MCF 10A (cell line): ENCODE results near the gene RASD1. TPM values are rescaled to one million over a fixed set of nuclear protein-coding genes. Genes with fewer than 3 reads are reported as not detected.

Source experiments
- BruUV-seq: library from RNA; stranded (reverse); fragments of 400-500 nt; replicated peaks from 2 replicates; lab custom pipeline; 2021; lab: Mats Ljungman, UMichigan
- CTCF ChIA-PET: fragments of 300-600 bp; sonication (Branson Sonifier 250); formaldehyde crosslinking; extraction: SDS; loops from one replicate; lab custom pipeline; 2021; ENCODE audit warnings: antibody characterized with exemption, inconsistent platforms; lab: Yijun Ruan, JAX
- POLR2A ChIA-PET: fragments of 300-600, 350-650 bp; sonication (Branson Sonifier 250); formaldehyde crosslinking; extraction: SDS; loops from one replicate; lab custom pipeline; 2020; ENCODE audit warnings: antibody characterized with exemption, inconsistent platforms; lab: Yijun Ruan, JAX
- DNase-seq: peaks from one replicate; pipeline ENCODE4 v3.0.0-alpha.2; 2018; ENCODE audit not compliant: unreplicated experiment
- H3K27ac Mint-ChIP-seq: one replicate; pipeline ENCODE4 v1.8.0; 2022; ENCODE audit warnings: mild to moderate bottlenecking, low read depth, mixed read lengths; ENCODE audit not compliant: unreplicated experiment
- H3K27me3 Mint-ChIP-seq: one replicate; pipeline ENCODE4 v1.8.0; 2022; ENCODE audit warnings: mixed read lengths; ENCODE audit not compliant: insufficient read depth, unreplicated experiment
- H3K36me3 Mint-ChIP-seq: one replicate; pipeline ENCODE4 v1.8.0; 2022; ENCODE audit warnings: mild to moderate bottlenecking, moderate library complexity, mixed read lengths; ENCODE audit not compliant: insufficient read depth, unreplicated experiment
- H3K4me1 Mint-ChIP-seq: one replicate; pipeline ENCODE4 v1.8.0; 2022; ENCODE audit warnings: mixed read lengths; ENCODE audit not compliant: insufficient read depth, unreplicated experiment
- H3K4me3 Mint-ChIP-seq: one replicate; pipeline ENCODE4 v1.8.0; 2022; ENCODE audit warnings: mild to moderate bottlenecking, moderate library complexity, mixed read lengths; ENCODE audit not compliant: unreplicated experiment
- H3K9me3 Mint-ChIP-seq: one replicate; pipeline ENCODE4 v1.8.0; 2022; ENCODE audit warnings: mixed read lengths; ENCODE audit not compliant: unreplicated experiment
- intact Hi-C: fragments of 100-400 bp; cut with micrococcal nuclease; formaldehyde crosslinking; loops from 2 replicates; pipeline ENCODE4 v1.14.1; 2022
- total RNA-seq: library from RNA; stranded (reverse); gene quantifications from 2 replicates; pipeline ENCODE4 v1.2.3, GENCODE V29; 2022
- TF ChIP-seq, protein P1 (sequence below): fragments of 200-600 bp; IDR thresholded peaks from one replicate; pipeline ENCODE4 v1.8.0; 2022; ENCODE audit warnings: antibody characterized with exemption, mild to moderate bottlenecking; ENCODE audit not compliant: unreplicated experiment

The RASD1 gene
- total RNA-seq, 1 experiment from 2014 or later = 0.21 TPM

DNA sequence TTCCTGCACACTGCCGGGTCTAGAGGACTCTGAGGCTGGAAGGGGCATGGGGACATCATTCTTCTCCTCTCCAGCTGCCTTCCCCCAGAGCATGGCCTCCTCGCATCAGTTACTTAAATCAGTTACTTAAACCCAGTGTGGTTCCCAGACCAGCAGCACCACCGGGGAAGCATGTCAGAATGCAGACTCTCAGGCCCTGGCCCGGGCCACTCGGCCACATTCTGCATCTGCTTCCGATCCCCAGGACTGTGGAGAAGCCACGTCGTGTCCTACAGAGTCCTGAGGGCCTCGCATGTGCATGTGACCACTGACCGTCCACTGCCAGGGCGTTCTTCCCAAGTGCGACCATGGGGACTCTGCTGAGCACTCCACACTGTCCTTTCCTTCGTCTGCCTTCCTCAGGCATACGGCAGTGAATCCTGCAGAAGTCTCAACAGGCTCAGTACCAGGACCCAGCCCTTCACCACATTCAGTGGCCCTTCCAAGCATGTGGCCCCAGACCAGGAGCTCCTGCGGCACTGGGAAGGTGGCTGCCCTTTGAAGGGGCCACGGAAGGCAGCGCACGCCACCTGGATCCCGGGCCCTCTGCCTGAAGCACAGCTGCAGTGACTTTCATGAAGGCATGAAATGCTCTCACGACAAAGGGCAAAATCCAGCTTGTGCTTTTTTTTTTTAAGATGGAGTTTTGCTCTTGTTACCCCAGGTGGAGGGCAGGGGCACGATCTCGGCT, 46.9 kb upstream of the RASD1 start:
- TF ChIP-seq, protein P1, sequence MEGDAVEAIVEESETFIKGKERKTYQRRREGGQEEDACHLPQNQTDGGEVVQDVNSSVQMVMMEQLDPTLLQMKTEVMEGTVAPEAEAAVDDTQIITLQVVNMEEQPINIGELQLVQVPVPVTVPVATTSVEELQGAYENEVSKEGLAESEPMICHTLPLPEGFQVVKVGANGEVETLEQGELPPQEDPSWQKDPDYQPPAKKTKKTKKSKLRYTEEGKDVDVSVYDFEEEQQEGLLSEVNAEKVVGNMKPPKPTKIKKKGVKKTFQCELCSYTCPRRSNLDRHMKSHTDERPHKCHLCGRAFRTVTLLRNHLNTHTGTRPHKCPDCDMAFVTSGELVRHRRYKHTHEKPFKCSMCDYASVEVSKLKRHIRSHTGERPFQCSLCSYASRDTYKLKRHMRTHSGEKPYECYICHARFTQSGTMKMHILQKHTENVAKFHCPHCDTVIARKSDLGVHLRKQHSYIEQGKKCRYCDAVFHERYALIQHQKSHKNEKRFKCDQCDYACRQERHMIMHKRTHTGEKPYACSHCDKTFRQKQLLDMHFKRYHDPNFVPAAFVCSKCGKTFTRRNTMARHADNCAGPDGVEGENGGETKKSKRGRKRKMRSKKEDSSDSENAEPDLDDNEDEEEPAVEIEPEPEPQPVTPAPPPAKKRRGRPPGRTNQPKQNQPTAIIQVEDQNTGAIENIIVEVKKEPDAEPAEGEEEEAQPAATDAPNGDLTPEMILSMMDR = no peak
- Mint-ChIP-seq H3K27ac (no peak overlapping the region), H3K36me3 (no peaks in the 10 kb centered on the region), H3K4me3 (no peak overlapping the region), H3K9me3 (no peaks in the 10 kb centered on the region), H3K4me1 (peaks cover 10% of the 10 kb centered on the region), H3K27me3 (no peaks in the 10 kb centered on the region)
- ChIA-PET CTCF (interaction anchor here (1.0 kb wide), 1 partner anchor 99 kb away, joined by 3 read pairs; no protein-coding TSS in a partner anchor), POLR2A (interaction anchor here (0.6 kb wide), 1 partner anchor 438 kb away, joined by 4 read pairs; no protein-coding TSS in a partner anchor)
- intact Hi-C loops = no loop called here
- DNase-seq = no peak
- BruUV-seq = no TSS peak

DNA sequence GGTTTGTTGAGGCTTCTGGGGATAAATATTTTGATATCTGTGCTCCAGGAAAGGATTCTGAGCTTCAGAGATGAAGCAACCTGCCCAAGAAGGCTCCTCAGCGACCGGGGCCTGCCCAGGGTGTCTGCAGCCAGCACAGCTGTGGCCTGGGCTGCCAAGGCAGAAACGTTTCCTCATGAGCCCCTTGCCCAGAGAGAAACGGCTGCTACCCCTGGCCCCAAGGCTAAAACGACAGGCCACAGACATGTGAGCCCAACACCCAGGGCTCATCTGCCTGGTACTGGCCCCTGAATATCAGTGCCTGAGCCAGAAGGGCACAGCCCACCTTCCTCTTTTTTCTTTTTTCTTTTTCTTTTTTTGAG, 45.4 kb upstream of the RASD1 start:
- intact Hi-C loops = no loop called here

DNA sequence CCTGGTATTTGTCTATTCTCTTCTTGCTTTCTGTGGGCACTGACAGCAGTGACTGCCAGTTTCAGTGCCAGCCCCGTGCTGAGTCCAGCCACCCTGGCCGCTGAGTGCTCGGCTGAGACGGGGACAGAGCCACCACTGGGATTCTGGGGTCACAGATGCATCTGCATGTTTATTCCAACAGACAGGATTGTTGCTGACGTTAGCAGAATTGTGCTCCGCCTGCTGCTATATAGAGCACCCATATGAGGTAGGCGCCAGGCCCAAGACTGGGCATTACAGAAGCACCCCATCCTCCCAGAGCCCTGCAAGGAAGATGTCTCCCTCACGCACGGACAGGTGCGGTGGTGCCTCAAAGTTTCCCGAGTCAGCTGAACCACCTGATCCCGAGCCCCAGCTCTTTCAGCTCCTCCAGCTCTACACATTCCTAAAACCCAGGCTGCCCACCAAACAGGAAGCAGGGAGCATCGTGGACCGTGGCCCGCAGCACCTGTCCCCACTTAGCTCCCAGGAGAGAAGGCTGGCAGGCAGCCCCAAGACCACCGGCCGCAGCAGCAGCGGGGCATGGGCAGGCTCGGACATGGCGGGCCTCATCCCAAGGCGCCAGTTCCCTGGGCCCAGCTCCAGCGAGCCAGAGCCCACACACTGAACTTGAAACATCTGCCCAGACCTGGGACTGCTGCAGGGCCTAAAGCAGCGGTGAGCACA, 44.9 kb upstream of the RASD1 start:
- intact Hi-C loops = no loop called here
- no peaks in the 10 kb centered on the region for H3K27me3 Mint-ChIP-seq
- H3K9me3 Mint-ChIP-seq = no peaks in the 10 kb centered on the region
- no peak overlapping the region for H3K4me3 Mint-ChIP-seq
- no peaks in the 10 kb centered on the region for H3K36me3 Mint-ChIP-seq
- TF ChIP-seq, protein P1 = no peak
- POLR2A ChIA-PET = no interaction called here
- DNase-seq = no peak
- CTCF ChIA-PET = interaction anchor here (0.6 kb wide), 1 partner anchor 167 kb away, joined by 3 read pairs; no protein-coding TSS in a partner anchor
- no peak overlapping the region for H3K27ac Mint-ChIP-seq
- no TSS peak for BruUV-seq
- H3K4me1 Mint-ChIP-seq = peaks cover 10% of the 10 kb centered on the region

More for the DNA sequence above, 45.4 kb upstream of the RASD1 start:
- POLR2A ChIA-PET = no interaction called here
- TF ChIP-seq, protein P1 = no peak
- CTCF ChIA-PET = interaction anchor here (0.6 kb wide), 1 partner anchor 167 kb away, joined by 3 read pairs; no protein-coding TSS in a partner anchor
- Mint-ChIP-seq H3K4me1 (peaks cover 10% of the 10 kb centered on the region), H3K27me3 (no peaks in the 10 kb centered on the region), H3K4me3 (no peak overlapping the region), H3K36me3 (no peaks in the 10 kb centered on the region), H3K9me3 (no peaks in the 10 kb centered on the region), H3K27ac (no peak overlapping the region)
- no peak for DNase-seq
- BruUV-seq = no TSS peak

DNA sequence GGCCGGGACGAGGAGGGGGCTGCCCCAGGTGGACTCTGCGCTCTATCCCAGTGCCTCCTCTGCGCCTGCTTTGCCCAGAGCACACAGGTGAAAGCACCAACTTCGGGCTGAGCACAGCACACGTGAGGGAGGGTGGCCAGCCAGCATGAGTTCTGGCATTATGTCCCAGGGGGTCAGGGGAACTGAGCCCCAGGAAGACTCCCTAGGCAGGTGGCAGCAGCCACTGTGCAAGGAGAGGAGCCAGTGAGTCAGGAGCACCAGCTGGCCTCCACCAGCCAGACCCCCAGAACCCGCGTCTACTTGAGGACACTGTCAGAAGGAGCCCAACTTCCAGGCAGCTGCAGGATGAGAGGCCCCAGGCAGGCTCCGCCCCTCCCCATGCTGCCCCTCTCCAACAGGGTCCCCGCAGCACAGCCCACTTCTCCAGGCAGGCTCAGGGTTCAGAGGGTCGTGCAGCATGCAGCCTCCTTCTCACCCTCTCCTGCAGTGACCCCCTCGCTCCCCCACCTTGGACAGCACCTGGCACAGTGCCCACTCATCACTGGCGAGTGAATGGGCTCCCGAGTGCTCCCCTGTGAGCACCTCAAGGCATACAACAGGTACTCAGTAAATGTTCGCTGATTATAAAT, 44.2 kb upstream of the RASD1 start:
- TF ChIP-seq, protein P1 = no peak
- Mint-ChIP-seq H3K4me1 (peaks cover 3% of the 10 kb centered on the region), H3K4me3 (no peak overlapping the region), H3K27ac (no peak overlapping the region), H3K9me3 (no peaks in the 10 kb centered on the region), H3K27me3 (no peaks in the 10 kb centered on the region), H3K36me3 (no peaks in the 10 kb centered on the region)
- ChIA-PET POLR2A (no interaction called here), CTCF (no interaction called here)
- no TSS peak for BruUV-seq
- no peak for DNase-seq
- intact Hi-C loops = no loop called here
